Measurements from ENCODE around the gene CTAGE6. TPM values are rescaled to one million over a fixed set of nuclear protein-coding genes. Genes with fewer than 3 reads are reported as not detected.
"Not testable (repeated sequence)": the region's sequence is repeated elsewhere in the genome, so short reads cannot be mapped to it uniquely, and the experiment has no call there.

CTAGE6 gene
- not detected in 2 replicates for total RNA-seq (2014; rRNA removed; shearing (Covaris generic))

- DNase-seq (ENCODE audit: low spot score); in situ Hi-C loops (cut with HindIII; ENCODE audit: low sequenced_read_pairs): not testable (repeated sequence)
Measured at GRCh38 chr7:143757596-143757995, at the start of gene CTAGE6. Gene CTAGE6, minus strand, starts transcription at chr7:143757696. Its CDS starts 38 bp downstream, at chr7:143757658.

- DNase-seq (ENCODE audit: low spot score); in situ Hi-C loops (cut with HindIII; ENCODE audit: low sequenced_read_pairs): not testable (repeated sequence)
Measured at GRCh38 chr7:143806664-143807071, 49.2 kb upstream of the CTAGE6 start.

GRCh38 chr7:143797896-143798290, 40.4 kb upstream of the CTAGE6 start:
- DNase-seq (ENCODE audit: low spot score); in situ Hi-C loops (cut with HindIII; ENCODE audit: low sequenced_read_pairs): not testable (repeated sequence)

GRCh38 chr7:143797119-143797895, 39.8 kb upstream of the CTAGE6 start:
- peak; percentile 0 for DNase-seq (ENCODE audit: low spot score)
- in situ Hi-C loops (cut with HindIII; ENCODE audit: low sequenced_read_pairs): not testable (repeated sequence)

GRCh38 chr7:143795653-143796052, 38.2 kb upstream of the CTAGE6 start:
- in situ Hi-C loops (cut with HindIII; ENCODE audit: low sequenced_read_pairs); DNase-seq (ENCODE audit: low spot score): not testable (repeated sequence)

- DNase-seq (ENCODE audit: low spot score); in situ Hi-C loops (cut with HindIII; ENCODE audit: low sequenced_read_pairs): not testable (repeated sequence)
Measured at GRCh38 chr7:143792633-143793032, 35.1 kb upstream of the CTAGE6 start.

GRCh38 chr7:143785415-143786182, 28.1 kb upstream of the CTAGE6 start:
- in situ Hi-C loops (cut with HindIII; ENCODE audit: low sequenced_read_pairs); DNase-seq (ENCODE audit: low spot score): not testable (repeated sequence)

- in situ Hi-C loops (cut with HindIII; ENCODE audit: low sequenced_read_pairs); DNase-seq (ENCODE audit: low spot score): not testable (repeated sequence)
Measured at GRCh38 chr7:143779591-143779990, 22.1 kb upstream of the CTAGE6 start.

GRCh38 chr7:143772738-143773468, 15.4 kb upstream of the CTAGE6 start:
- DNase-seq (ENCODE audit: low spot score); in situ Hi-C loops (cut with HindIII; ENCODE audit: low sequenced_read_pairs): not testable (repeated sequence)

GRCh38 chr7:143767531-143767930, 10.0 kb upstream of the CTAGE6 start:
- DNase-seq (ENCODE audit: low spot score); in situ Hi-C loops (cut with HindIII; ENCODE audit: low sequenced_read_pairs): not testable (repeated sequence)

- DNase-seq (ENCODE audit: low spot score); in situ Hi-C loops (cut with HindIII; ENCODE audit: low sequenced_read_pairs): not testable (repeated sequence)
Measured at GRCh38 chr7:143765678-143766077, 8.2 kb upstream of the CTAGE6 start.

GRCh38 chr7:143763065-143763464, 5.6 kb upstream of the CTAGE6 start:
- in situ Hi-C loops (cut with HindIII; ENCODE audit: low sequenced_read_pairs); DNase-seq (ENCODE audit: low spot score): not testable (repeated sequence)

GRCh38 chr7:143745340-143745739, 12.2 kb downstream of the CTAGE6 start:
- DNase-seq (ENCODE audit: low spot score); in situ Hi-C loops (cut with HindIII; ENCODE audit: low sequenced_read_pairs): not testable (repeated sequence)

GRCh38 chr7:143737037-143737819, 20.3 kb downstream of the CTAGE6 start:
- DNase-seq (ENCODE audit: low spot score): peak; percentile 53
- in situ Hi-C loops (cut with HindIII; ENCODE audit: low sequenced_read_pairs): not testable (repeated sequence)

GRCh38 chr7:143735962-143736361, 21.5 kb downstream of the CTAGE6 start:
- in situ Hi-C loops (cut with HindIII; ENCODE audit: low sequenced_read_pairs): no loop called here

GRCh38 chr7:143733876-143734275, 23.6 kb downstream of the CTAGE6 start:
- DNase-seq (ENCODE audit: low spot score): no peak
- in situ Hi-C loops (cut with HindIII; ENCODE audit: low sequenced_read_pairs): no loop called here

More at GRCh38 chr7:143735962-143736361, 21.5 kb downstream of the CTAGE6 start:
- DNase-seq (ENCODE audit: low spot score): no peak

- DNase-seq (ENCODE audit: low spot score): no peak
- in situ Hi-C loops (cut with HindIII; ENCODE audit: low sequenced_read_pairs): no loop called here
Measured at GRCh38 chr7:143728333-143728862, 29.1 kb downstream of the CTAGE6 start.

- DNase-seq (ENCODE audit: low spot score); in situ Hi-C loops (cut with HindIII; ENCODE audit: low sequenced_read_pairs): not testable (repeated sequence)
Measured at GRCh38 chr7:143727561-143727960, 29.9 kb downstream of the CTAGE6 start.
